GM18951 (cell line): Measurements from ENCODE around the gene SYT8.

Source experiments
- POLR2A ChIP-seq: IDR thresholded peaks from 4 replicates; pipeline ENCODE4 v1.6.1; 2011; ENCODE audit warnings: mild to moderate bottlenecking; ENCODE audit not compliant: insufficient read length, insufficient read depth; ENCODE audit errors: extremely low read depth
- in situ Hi-C: fragments of 300-500 bp; cut with MboI; formaldehyde crosslinking; loops from one replicate; pipeline ENCODE4 v1.12.0; 2022; ENCODE audit warnings: low sequenced_read_pairs, mixed read lengths, inconsistent platforms; ENCODE audit not compliant: unreplicated experiment

The SYT8 gene

GRCh38 chr11:1831338-1832210 is 3.2 kb upstream of the SYT8 start:
- in situ Hi-C loops, result no loop called here
- TF ChIP-seq POLR2A, result no peak

GRCh38 chr11:1832211-1832919 is 2.4 kb upstream of the SYT8 start:
- in situ Hi-C loops, result no loop called here
- no peak for TF ChIP-seq POLR2A

GRCh38 chr11:1832920-1833295 is 1.9 kb upstream of the SYT8 start:
- no peak for TF ChIP-seq POLR2A
- in situ Hi-C loops, result no loop called here

- in situ Hi-C loops, result no loop called here
- TF ChIP-seq POLR2A, result no peak
Observed at GRCh38 chr11:1834062-1834610, 654 bp upstream of the SYT8 start.

- in situ Hi-C loops, result no loop called here
Observed at GRCh38 chr11:1835671-1836010, 851 bp downstream of the SYT8 start.

GRCh38 chr11:1836011-1836945 is 1.5 kb downstream of the SYT8 start:
- TF ChIP-seq POLR2A, result no peak
- in situ Hi-C loops, result no loop called here

More at GRCh38 chr11:1835671-1836010, 851 bp downstream of the SYT8 start:
- TF ChIP-seq POLR2A, result no peak

GRCh38 chr11:1837171-1838076 is 2.6 kb downstream of the SYT8 start:
- TF ChIP-seq POLR2A, result no peak
- in situ Hi-C loops, result no loop called here

- TF ChIP-seq POLR2A, result no peak
- in situ Hi-C loops, result no loop called here
Observed at GRCh38 chr11:1838077-1838425, 3.3 kb downstream of the SYT8 start.

- in situ Hi-C loops, result no loop called here
- no peak for TF ChIP-seq POLR2A
Observed at GRCh38 chr11:1838426-1839144, 3.8 kb downstream of the SYT8 start, which contains the start of gene TNNI2. Gene TNNI2 (plus strand): TSS chr11:1838981. CDS start chr11:1839697, 716 bp downstream.

- TF ChIP-seq POLR2A, result no peak
- in situ Hi-C loops, result no loop called here
Observed at GRCh38 chr11:1839204-1839923, 4.6 kb downstream of the SYT8 start.

GRCh38 chr11:1839924-1840779 is 5.4 kb downstream of the SYT8 start:
- in situ Hi-C loops, result no loop called here

More at GRCh38 chr11:1839924-1840779, 5.4 kb downstream of the SYT8 start:
- TF ChIP-seq POLR2A, result no peak
